GM12872 (cell line): ENCODE measurements around the gene TMEM248.
A peak's percentile ranks its signal among the peaks of the same experiment; 100 is the strongest.

Experiments
- CTCF ChIP-seq: IDR thresholded peaks from 3 replicates; pipeline ENCODE4 v1.5.1; 2011; ENCODE audit warnings: low read depth, mild to moderate bottlenecking, low read length, moderate library complexity; ENCODE audit not compliant: insufficient read depth

Gene TMEM248

GRCh38 chr7:66905689-66906088 lies 15.3 kb upstream of the TMEM248 start:
- TF ChIP-seq CTCF = peak; percentile 42; the same call in 2 of the 3 replicates

GRCh38 chr7:66907731-66908130 lies 13.3 kb upstream of the TMEM248 start:
- TF ChIP-seq CTCF = no peak

- TF ChIP-seq CTCF = no peak
These were observed 10.2 kb upstream of the TMEM248 start for GRCh38 chr7:66910789-66911188.

GRCh38 chr7:66912195-66912594 lies 8.8 kb upstream of the TMEM248 start:
- no peak for TF ChIP-seq CTCF

- TF ChIP-seq CTCF = no peak
These were observed 7.6 kb upstream of the TMEM248 start for GRCh38 chr7:66913118-66914037.

GRCh38 chr7:66919304-66919703 lies 1.7 kb upstream of the TMEM248 start:
- TF ChIP-seq CTCF = no peak

GRCh38 chr7:66919704-66920103 lies 1.3 kb upstream of the TMEM248 start:
- TF ChIP-seq CTCF = no peak
